Activated CD4-positive, alpha-beta T cell treated with anti-CD3 and anti-CD28 coated beads for 36 hours (primary cell): Measurements from ENCODE around the gene PDZD7. TPM values are rescaled to one million over a fixed set of nuclear protein-coding genes. Genes with fewer than 3 reads are reported as not detected.

Experiments
- ATAC-seq: fragments of 200-7000 bp; cut with Tn5 transposase; one replicate; pipeline ENCODE4 v1.10.0; 2021; ENCODE audit warnings: mild to moderate bottlenecking, moderate library complexity
- CTCF ChIA-PET: fragments of 350-600 bp; sonication (Branson Sonifier 250); formaldehyde crosslinking; loops from one replicate; lab custom pipeline; 2021; ENCODE audit warnings: antibody characterized with exemption; lab: Charles Lee
- POLR2A ChIA-PET: fragments of 350-600 bp; sonication (Branson Sonifier 250); formaldehyde crosslinking; loops from one replicate; lab custom pipeline; 2021; ENCODE audit warnings: antibody characterized with exemption, inconsistent platforms; lab: Charles Lee
- DNase-seq: peaks from one replicate; pipeline ENCODE4 v3.0.0-alpha.2; 2020
- H3K27ac Mint-ChIP-seq: one replicate; pipeline ENCODE4 v1.8.0; 2021; ENCODE audit warnings: mixed read lengths
- H3K27me3 Mint-ChIP-seq: one replicate; pipeline ENCODE4 v1.8.0; 2021; ENCODE audit warnings: mixed read lengths
- H3K36me3 Mint-ChIP-seq: one replicate; pipeline ENCODE4 v1.8.0; 2021; ENCODE audit warnings: low read depth, mixed read lengths
- H3K4me1 Mint-ChIP-seq: one replicate; pipeline ENCODE4 v1.8.0; 2021; ENCODE audit warnings: mixed read lengths
- H3K4me3 Mint-ChIP-seq: one replicate; pipeline ENCODE4 v1.8.0; 2021; ENCODE audit warnings: mild to moderate bottlenecking, moderate library complexity, mixed read lengths
- H3K9me3 Mint-ChIP-seq: one replicate; pipeline ENCODE4 v1.8.0; 2021; ENCODE audit warnings: low read depth, mixed read lengths
- intact Hi-C, 2 experiments: fragments of 100-400 bp; cut with DNase I in 1 of 2; cut with micrococcal nuclease in 1 of 2; formaldehyde crosslinking; loops; one replicate each; pipeline versions ENCODE4 v1.14.2 to v1.15.1; 2022 to 2024; cut with DNase I, micrococcal nuclease
- total RNA-seq, 2 experiments: library from RNA; stranded (reverse); gene quantifications; one replicate each; pipeline ENCODE4 v1.2.3, GENCODE V29; 2021

Gene PDZD7
- total RNA-seq, 2 experiments from 2014 or later, result 0.28 to 0.32 TPM

DNA sequence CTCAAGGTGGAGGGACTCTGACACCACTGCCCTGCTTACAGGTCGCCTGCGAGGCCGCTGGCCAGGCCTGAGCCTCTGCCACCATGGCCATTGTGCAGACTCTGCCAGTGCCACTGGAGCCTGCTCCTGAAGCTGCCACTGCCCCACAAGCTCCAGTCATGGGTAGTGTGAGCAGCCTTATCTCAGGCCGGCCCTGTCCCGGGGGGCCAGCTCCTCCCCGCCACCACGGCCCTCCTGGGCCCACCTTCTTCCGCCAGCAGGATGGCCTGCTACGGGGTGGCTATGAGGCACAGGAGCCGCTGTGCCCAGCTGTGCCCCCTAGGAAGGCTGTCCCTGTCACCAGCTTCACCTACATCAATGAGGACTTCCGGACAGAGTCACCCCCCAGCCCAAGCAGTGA is 28.5 kb downstream of the PDZD7 start:
- Mint-ChIP-seq H3K27ac (no peak overlapping the region), H3K4me1 (peaks cover 13% of the 10 kb centered on the region)
- POLR2A ChIA-PET, result no interaction called here

DNA sequence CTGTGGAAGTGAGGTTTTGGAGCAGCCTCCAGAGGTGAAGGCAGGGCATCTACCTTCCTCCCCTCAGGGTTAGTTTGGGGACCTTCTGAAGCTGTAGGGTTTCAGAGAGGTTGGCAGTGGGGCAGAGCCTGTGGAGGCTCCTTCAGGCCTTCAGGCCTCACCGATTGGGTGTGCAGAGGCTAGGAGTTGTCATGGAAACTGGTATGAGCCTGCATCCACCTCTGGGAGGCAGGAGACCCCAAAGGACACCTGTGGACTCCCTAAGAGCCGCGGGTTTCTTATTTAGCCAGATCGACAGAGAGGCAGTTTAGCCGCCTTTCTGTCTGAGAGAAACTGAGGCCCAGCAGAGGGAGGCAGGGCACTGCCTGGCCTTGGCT is 29.3 kb downstream of the PDZD7 start:
- no peaks in the 10 kb centered on the region for H3K36me3 Mint-ChIP-seq
- POLR2A ChIA-PET, result no interaction called here
- no peak overlapping the region for H3K27ac Mint-ChIP-seq

More for the DNA sequence above, 28.5 kb downstream of the PDZD7 start:
- H3K36me3 Mint-ChIP-seq, result no peaks in the 10 kb centered on the region
- intact Hi-C loops, result no loop called here
- H3K27me3 Mint-ChIP-seq, result no peaks in the 10 kb centered on the region
- CTCF ChIA-PET, result interaction anchor here (1.2 to 2.4 kb wide), 3 partner anchors 11 to 17 kb away, joined by 3 to 13 read pairs (median 4); no protein-coding TSS in a partner anchor
- no peak for DNase-seq
- no peaks in the 10 kb centered on the region for H3K9me3 Mint-ChIP-seq
- no peak overlapping the region for H3K4me3 Mint-ChIP-seq
- ATAC-seq, result no peak

DNA sequence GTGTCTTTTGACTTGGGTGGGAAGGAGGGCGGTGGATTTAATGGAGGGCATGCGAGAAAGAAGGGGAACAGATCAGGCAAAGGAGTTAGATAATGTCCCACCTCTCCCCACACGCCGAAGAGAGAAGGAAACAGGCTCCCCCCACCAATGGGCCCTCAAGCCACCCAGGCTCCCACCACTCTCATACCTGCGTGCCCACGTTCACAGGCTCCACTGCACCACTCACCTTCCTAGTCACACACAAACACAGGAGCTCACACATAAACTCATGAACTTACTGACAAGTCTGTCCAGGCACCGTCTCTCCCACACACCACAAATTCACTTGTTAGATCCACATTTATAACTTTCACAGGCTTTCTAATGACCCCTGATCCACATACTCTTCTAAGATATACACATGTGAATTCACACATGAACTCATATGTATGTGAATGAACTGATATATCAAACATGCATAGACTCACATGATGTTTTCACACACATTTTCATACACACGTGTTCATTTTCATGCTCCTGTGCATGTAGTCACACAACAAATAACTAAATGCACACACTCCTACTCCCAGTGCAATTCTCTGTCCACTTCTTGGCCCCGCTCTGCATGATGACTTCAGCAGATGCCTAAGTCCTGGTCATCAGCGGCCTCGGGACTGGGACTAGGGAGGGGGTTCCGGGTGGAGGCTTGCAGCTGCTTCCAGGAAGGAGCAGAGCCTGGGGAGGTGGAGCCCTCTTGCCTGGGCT is 29.8 kb downstream of the PDZD7 start:
- H3K27me3 Mint-ChIP-seq, result no peaks in the 10 kb centered on the region
- H3K4me3 Mint-ChIP-seq, result peak overlapping the region; percentile 50
- H3K4me1 Mint-ChIP-seq, result peaks cover 20% of the 10 kb centered on the region
- peak overlapping the region; percentile 27 for H3K27ac Mint-ChIP-seq
- intact Hi-C loops, result no loop called here
- no peaks in the 10 kb centered on the region for H3K36me3 Mint-ChIP-seq
- ChIA-PET CTCF (interaction anchor here (0.7 kb wide), 1 partner anchor 18 kb away, joined by 3 read pairs; no protein-coding TSS in a partner anchor), POLR2A (no interaction called here)
- no peak for ATAC-seq
- H3K9me3 Mint-ChIP-seq, result no peaks in the 10 kb centered on the region
- no peak for DNase-seq

More for the DNA sequence above, 29.3 kb downstream of the PDZD7 start:
- intact Hi-C loops, result no loop called here
- Mint-ChIP-seq H3K4me1 (peaks cover 15% of the 10 kb centered on the region), H3K9me3 (no peaks in the 10 kb centered on the region), H3K27me3 (no peaks in the 10 kb centered on the region), H3K4me3 (no peak overlapping the region)
- CTCF ChIA-PET, result interaction anchor here (0.7 kb wide), 1 partner anchor 17 kb away, joined by 3 read pairs; no protein-coding TSS in a partner anchor
- no peak for DNase-seq
- no peak for ATAC-seq

DNA sequence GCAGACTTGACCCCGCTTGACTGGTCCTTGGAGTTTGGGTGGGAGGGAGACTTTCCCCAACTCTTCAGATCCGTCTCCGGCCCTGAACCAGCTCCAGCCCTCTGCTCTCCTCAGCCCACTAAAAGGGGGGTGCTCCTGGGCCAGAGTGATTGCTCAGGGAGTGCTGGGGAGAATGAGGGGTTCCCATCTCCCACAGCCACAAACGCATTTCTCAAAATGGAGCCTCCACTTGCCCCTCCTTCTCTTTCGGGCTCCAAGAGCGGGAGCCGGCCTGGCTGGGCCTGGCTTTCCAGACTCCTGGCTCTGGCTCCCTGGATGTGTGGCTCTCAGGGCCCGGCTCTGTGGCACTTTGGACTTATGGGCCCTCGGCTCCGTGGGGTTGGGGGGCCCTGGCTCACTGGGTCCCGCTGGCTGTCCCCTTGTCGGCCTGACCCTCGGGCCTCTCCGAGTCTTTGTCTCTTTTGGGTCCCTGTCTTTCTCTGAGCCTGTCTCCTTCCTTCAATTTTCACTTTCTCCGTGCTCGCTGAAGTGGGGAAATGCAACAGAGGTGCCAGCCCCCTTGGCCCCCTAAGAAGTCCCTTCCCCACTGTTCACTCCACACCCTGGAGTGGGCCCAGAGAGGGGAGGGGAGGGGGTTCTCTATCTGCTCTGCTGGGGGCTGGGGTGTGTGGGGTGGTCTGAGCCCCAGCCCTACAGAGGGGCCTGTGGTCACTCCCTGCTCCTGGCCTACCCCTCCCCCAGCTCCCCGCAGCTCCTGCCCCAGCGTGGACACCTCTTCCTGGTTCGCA is 30.6 kb downstream of the PDZD7 start:
- no peak overlapping the region for H3K27ac Mint-ChIP-seq
- H3K36me3 Mint-ChIP-seq, result no peaks in the 10 kb centered on the region
- intact Hi-C loops, result no loop called here
- ChIA-PET POLR2A (no interaction called here), CTCF (interaction anchor here (1.1 to 4.1 kb wide), 2 partner anchors 11 to 17 kb away, joined by 6 to 73 read pairs; no protein-coding TSS in a partner anchor)
- DNase-seq, result no peak
- no peaks in the 10 kb centered on the region for H3K9me3 Mint-ChIP-seq
- ATAC-seq, result no peak
- H3K27me3 Mint-ChIP-seq, result no peaks in the 10 kb centered on the region
- peak overlapping the region; percentile 50 for H3K4me3 Mint-ChIP-seq
- H3K4me1 Mint-ChIP-seq, result peaks cover 20% of the 10 kb centered on the region

DNA sequence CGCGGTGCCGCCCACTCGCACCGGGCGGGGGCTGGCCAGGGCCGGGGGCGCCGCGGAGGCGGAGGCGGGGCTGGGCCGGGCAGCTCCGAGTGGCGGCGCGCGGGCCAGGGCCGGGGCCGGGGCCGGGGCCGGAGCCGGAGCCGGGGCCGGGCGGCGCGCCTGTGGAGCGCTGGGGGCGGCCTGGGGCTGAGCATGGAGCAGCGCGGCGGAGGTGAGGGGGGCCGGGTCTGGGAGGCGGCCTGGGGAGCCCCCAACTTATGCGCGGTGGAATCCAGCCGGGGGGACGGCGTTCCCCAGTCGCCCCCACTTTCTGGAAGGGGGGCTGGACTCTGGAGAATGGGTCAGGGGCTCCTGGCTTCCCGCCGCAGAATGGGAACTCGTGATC is 31.2 kb downstream of the PDZD7 start, which contains the start of gene LZTS2:
Gene LZTS2, plus strand, starts transcription at position 67 of the 385 bp plus-strand sequence. CDS start 2,731 bp downstream, outside the sequence.
- H3K27ac Mint-ChIP-seq, result peak within 1 kb of the TSS; percentile 81
- ATAC-seq (peak; percentile 1), DNase-seq (no peak)
- peaks cover 20% of the 10 kb centered on the region for H3K4me1 Mint-ChIP-seq
- H3K36me3 Mint-ChIP-seq, result peaks cover 2% of the 10 kb centered on the region
- intact Hi-C loops, result loop anchor here (1.0 to 5.0 kb wide), 7 partner anchors 15 to 652 kb away; partner anchors contain the start of genes PDZD7 (in 1 of the 2), SCD (in 1 of the 2) and SFXN3 (in 1 of the 2)
- H3K9me3 Mint-ChIP-seq, result no peaks in the 10 kb centered on the region
- no peaks in the 10 kb centered on the region for H3K27me3 Mint-ChIP-seq
- peak within 1 kb of the TSS; percentile 76 for H3K4me3 Mint-ChIP-seq
- POLR2A ChIA-PET, result no interaction called here
- CTCF ChIA-PET, result interaction anchor here (0.6 to 4.5 kb wide), 5 partner anchors 9 to 35 kb away, joined by 4 to 73 read pairs (median 6); partner anchors contain the start of genes MRPL43 and TWNK

DNA sequence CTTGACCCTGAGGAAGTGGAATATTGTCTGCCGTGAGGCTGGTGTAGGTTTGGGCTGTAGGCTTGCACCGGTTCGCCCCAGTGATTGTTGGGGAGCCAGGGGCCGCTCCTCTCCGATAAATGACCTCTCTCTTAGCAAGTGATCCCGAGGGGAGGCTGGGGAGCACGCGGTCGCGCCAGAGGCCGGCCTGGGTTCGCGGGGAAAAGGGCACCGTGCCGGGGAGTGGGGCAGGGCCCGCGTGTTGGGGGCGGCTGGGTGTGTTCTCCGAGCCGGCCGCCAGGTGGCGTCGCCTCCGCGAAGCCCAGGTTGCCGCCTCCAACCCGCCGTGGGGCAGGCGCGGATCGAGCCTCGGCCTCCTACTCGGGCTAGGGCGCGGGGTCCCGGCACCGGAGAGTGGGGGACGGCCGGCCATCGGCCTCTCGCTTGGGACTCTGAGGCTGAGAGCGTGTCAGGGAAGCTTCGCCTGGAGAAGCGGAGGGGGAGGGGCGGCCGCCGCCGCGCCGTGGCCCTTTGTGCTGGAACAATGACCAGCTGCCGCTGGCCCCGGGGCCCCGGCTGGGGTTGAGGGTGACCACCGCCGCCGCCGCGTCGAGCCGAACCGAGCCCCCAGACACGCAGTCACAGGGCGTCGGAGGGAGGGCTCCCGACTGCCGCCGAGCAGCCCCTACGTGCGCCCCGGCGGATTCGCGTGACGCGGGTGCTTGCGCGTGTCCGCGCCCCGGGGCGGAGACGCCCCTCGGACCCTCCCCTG is 31.8 kb downstream of the PDZD7 start:
- intact Hi-C loops, result loop anchor here (1.0 to 5.0 kb wide), 8 partner anchors 15 to 652 kb away; partner anchors contain the start of genes HIF1AN (in 1 of the 2), PDZD7 (in 1 of the 2), SCD (in 1 of the 2) and SFXN3 (in 1 of the 2)
- H3K36me3 Mint-ChIP-seq, result peaks cover 7% of the 10 kb centered on the region
- H3K4me1 Mint-ChIP-seq, result peaks cover 20% of the 10 kb centered on the region
- CTCF ChIA-PET, result interaction anchor here (0.6 to 4.5 kb wide), 9 partner anchors 8 to 69 kb away, joined by 3 to 73 read pairs (median 6); partner anchors contain the start of genes MRPL43 and TWNK
- peak overlapping the region; percentile 76 for H3K4me3 Mint-ChIP-seq
- no peaks in the 10 kb centered on the region for H3K9me3 Mint-ChIP-seq
- H3K27me3 Mint-ChIP-seq, result no peaks in the 10 kb centered on the region
- POLR2A ChIA-PET, result no interaction called here
- peak overlapping the region; percentile 81 for H3K27ac Mint-ChIP-seq
- peak; percentile 59 for ATAC-seq
- peak; percentile 87 for DNase-seq

DNA sequence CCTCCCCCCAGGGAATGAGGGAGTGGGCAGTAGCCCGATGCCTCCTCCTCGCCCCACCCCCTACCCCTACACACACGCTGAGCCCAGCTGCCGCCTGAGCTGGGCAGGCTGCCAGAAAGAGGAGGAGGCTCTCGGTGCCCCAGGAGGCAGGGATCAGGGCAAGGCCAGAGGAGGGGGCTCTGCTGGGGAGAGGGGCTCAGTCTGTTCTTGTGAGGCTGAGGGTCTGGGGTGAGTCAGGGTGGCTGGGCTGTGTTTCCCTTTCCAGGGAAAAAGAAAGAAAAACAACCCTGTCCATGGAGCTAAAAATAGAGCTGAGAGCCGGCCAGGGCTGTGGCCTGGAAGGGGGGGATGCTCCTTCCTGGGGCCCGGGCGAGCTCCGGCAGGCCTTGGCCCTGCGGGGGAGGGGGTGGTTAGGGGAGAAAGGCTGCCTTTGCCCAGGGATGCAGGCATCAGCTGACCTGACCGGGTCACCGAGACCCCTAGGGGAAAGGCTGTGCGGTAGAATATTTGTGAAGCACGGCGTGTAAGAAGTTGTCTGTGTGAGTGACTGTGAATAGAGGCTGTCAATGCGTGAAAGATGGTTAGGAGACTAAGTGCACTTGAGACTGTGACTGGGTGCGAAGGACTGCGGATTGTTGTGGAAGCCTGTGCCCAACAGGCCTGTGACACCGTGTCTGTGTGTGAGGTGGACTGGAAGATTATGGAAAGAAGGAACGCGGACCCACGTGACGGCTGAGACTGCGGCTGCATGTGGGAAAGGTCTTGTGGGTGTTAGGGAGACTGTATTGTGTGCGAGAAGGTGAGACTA is 32.5 kb downstream of the PDZD7 start:
- peak overlapping the region; percentile 81 for H3K27ac Mint-ChIP-seq
- ATAC-seq (peak; percentile 45), DNase-seq (peak; percentile 86)
- H3K4me1 Mint-ChIP-seq, result peaks cover 20% of the 10 kb centered on the region
- ChIA-PET POLR2A (interaction anchor here (1.2 kb wide), 1 partner anchor 86 kb away, joined by 4 read pairs; no protein-coding TSS in a partner anchor), CTCF (interaction anchor here (0.7 to 4.5 kb wide), 14 partner anchors 9 to 278 kb away, joined by 3 to 73 read pairs (median 4); partner anchors contain the start of genes KAZALD1, MRPL43, PDZD7 and SFXN3)
- H3K9me3 Mint-ChIP-seq, result no peaks in the 10 kb centered on the region
- H3K36me3 Mint-ChIP-seq, result peaks cover 11% of the 10 kb centered on the region
- H3K4me3 Mint-ChIP-seq, result peak overlapping the region; percentile 76
- H3K27me3 Mint-ChIP-seq, result no peaks in the 10 kb centered on the region
- intact Hi-C loops, result loop anchor here in 1 of 2 experiments (1.0 to 5.0 kb wide), 5 partner anchors 44 to 651 kb away; partner anchors contain the start of genes HIF1AN and SCD

DNA sequence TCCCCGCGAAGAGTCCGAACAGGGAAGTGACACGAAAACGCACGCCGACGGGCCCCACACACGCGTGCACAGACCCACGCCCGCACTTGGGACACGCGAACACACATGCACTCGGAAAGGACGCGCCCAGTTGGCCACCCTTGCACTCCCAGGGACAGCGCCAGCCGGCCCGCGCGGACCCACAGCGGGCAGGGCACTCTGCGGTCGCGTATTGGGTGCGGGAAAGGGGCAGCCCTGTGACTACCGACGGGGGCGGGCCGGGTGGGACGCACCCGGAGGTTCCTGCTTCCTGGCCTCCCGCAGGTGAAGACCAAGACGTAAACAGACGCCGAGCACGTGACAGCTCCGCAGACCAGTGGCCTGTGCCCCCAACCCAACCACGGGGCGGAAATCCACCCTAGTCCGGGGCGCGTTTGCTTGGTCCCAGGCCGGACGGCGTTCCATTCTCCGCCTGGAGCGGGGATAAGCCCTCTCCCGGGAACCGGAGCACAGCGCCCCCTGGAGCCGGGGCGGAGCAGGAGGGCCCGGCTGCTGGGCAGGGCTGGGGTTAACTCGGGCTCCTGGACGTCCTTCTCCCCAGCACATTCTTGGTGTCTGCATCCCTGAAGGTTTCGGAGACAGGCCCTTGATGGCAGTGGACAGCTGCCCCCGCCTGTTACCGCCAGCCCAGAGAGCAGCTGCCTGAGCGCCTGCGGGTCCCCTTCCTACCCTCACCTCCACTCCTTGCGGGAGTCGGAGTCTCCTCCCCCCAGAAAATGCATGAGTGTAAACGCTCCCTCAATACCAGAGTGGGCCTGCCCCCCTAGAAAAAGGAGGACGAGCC is 33.4 kb downstream of the PDZD7 start:
- Mint-ChIP-seq H3K4me1 (peaks cover 20% of the 10 kb centered on the region), H3K27ac (peak overlapping the region; percentile 93), H3K4me3 (peak overlapping the region; percentile 76), H3K27me3 (no peaks in the 10 kb centered on the region), H3K9me3 (no peaks in the 10 kb centered on the region), H3K36me3 (peaks cover 16% of the 10 kb centered on the region)
- peak; percentile 60 for ATAC-seq
- ChIA-PET POLR2A (interaction anchor here (1.2 kb wide), 1 partner anchor 86 kb away, joined by 4 read pairs; no protein-coding TSS in a partner anchor), CTCF (interaction anchor here (0.6 to 4.5 kb wide), 21 partner anchors 8 to 279 kb away, joined by 3 to 73 read pairs (median 4); partner anchors contain the start of genes KAZALD1, MRPL43, PDZD7 and SFXN3)
- intact Hi-C loops, result loop anchor here (1.0 to 5.0 kb wide), 8 partner anchors 10 to 650 kb away; partner anchors contain the start of genes MRPL43 (in 2 of the 2), TWNK (in 2 of the 2), HIF1AN (in 1 of the 2) and SCD (in 1 of the 2)
- peak; percentile 87 for DNase-seq
